ENCODE measurements around the gene PODN.

Gene PODN

DNA sequence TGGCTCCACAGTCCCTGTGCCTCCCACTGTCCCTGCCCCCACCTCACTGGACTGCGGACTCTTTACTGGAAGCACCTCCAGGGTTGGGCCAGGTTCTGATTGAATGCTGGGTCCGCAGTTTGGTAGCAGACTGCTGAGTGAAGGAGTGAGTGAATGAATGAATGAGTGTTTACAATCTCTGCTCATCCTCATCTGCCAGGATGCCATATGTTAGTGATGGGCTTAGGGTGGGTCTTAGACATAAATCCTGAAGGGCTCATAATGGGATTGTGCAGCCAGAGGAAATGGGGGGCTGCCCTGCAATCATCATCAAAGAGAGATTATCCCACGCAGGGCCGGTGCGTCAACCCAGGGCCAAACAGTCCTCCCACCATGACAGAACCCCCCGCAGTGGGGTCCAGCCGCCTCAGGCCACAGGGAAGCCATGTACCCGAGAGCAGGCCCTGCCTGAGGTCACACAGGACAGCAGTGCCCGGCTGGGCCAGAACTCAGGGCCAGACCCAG is 54.3 kb downstream of the PODN start:
- H3K36me3 ChIP-seq (replicated peaks; ENCODE audit: insufficient read depth, low read length): no peaks in the 10 kb centered on the region
- no peak overlapping the region for H3K9ac ChIP-seq (ENCODE audit: low read length)
- no peak overlapping the region for H3K4me3 ChIP-seq (ENCODE audit: low read length)
- TF ChIP-seq EZH2 (optimal IDR thresholded peaks at IDR 0.05; ENCODE audit: low read depth, low read length) (no peak), EZH2phosphoT487 (IDR thresholded peaks at IDR 0.05; ENCODE audit: low read length) (no peak)
- TF ChIP-seq, protein P1, sequence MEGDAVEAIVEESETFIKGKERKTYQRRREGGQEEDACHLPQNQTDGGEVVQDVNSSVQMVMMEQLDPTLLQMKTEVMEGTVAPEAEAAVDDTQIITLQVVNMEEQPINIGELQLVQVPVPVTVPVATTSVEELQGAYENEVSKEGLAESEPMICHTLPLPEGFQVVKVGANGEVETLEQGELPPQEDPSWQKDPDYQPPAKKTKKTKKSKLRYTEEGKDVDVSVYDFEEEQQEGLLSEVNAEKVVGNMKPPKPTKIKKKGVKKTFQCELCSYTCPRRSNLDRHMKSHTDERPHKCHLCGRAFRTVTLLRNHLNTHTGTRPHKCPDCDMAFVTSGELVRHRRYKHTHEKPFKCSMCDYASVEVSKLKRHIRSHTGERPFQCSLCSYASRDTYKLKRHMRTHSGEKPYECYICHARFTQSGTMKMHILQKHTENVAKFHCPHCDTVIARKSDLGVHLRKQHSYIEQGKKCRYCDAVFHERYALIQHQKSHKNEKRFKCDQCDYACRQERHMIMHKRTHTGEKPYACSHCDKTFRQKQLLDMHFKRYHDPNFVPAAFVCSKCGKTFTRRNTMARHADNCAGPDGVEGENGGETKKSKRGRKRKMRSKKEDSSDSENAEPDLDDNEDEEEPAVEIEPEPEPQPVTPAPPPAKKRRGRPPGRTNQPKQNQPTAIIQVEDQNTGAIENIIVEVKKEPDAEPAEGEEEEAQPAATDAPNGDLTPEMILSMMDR (IDR thresholded peaks at IDR 0.05; ENCODE audit: low read length): no peak
- no peaks in the 10 kb centered on the region for H4K20me1 ChIP-seq (ENCODE audit: insufficient read depth, low read length)
- no peaks in the 10 kb centered on the region for H3K79me2 ChIP-seq (ENCODE audit: low read length)
- no peaks in the 10 kb centered on the region for H3K4me1 ChIP-seq (ENCODE audit: low read length)
- H3K27ac ChIP-seq (ENCODE audit: low read length): no peak overlapping the region
- no peak for DNase-seq
- no peaks in the 10 kb centered on the region for H3K9me3 ChIP-seq (replicated peaks; ENCODE audit: insufficient read depth, low read length)
- H3K9me2 ChIP-seq (replicated peaks; ENCODE audit: insufficient read depth, low read length): no peaks in the 10 kb centered on the region
- H2AFZ ChIP-seq (ENCODE audit: low read length): no peak overlapping the region
- no peaks in the 10 kb centered on the region for H3F3A ChIP-seq (ENCODE audit: insufficient read depth, low read length)
- H3K4me2 ChIP-seq (ENCODE audit: low read depth, low read length): no peak overlapping the region
- no peaks in the 10 kb centered on the region for H3K27me3 ChIP-seq (replicated peaks; ENCODE audit: insufficient read depth, low read length)

DNA sequence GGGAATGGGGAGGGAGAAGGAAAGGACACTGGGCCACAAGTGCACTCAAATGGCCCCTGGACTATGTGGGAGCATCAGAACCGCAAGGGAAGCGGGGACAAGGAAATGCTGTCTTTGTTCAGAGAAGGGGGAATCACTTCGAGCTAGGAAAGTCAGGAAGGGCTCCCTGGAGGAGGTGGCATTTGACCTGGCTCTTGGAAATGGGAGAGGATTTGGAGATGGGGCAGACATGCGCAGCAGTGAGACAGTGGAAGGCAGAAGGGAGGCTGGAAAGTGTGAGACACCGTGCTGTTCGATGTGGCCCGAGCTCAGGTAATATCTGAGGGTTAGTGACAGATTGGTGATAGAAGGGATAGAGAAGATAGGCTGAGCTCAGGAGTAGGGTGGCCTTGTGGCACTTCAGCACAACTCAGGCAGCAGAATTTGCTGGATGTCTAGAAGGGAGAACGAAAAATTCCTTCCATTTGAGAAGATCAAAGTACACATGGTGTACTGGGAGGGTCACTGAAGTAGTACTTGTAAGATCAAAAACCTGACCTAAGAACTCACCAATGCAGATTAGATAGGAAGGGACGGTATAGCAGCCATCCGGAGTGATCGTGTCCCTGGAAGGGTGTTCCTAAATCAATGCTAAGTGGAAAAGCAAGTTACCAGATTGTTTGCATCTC is 55.1 kb downstream of the PODN start:
- no peaks in the 10 kb centered on the region for H3K79me2 ChIP-seq (ENCODE audit: low read length)
- H3K4me2 ChIP-seq (ENCODE audit: low read depth, low read length): no peak overlapping the region
- H3F3A ChIP-seq (ENCODE audit: insufficient read depth, low read length): no peaks in the 10 kb centered on the region

DNA sequence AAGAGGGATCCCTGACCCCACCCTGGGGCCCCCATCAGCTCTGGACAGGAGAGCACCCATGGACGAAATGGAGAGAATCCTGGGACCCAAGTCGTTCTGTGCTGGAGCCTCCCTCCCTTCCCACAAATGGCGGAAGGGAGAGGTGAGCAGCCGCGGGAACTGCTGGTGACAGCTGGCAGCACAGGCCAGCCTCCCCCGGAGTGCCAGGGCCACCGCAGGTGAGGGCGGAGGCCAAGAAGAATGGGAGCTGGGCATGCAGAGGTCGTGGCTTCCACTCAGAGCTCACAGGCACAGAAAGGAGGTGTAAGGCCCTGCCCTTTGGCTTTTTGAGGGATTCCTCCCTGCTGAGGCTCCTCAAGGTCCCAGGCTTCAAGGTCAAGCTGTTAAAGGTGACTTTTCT is 55.8 kb downstream of the PODN start:
- Histone ChIP-seq H3K4me2 (ENCODE audit: low read depth, low read length) (no peak overlapping the region), H3K9me2 (replicated peaks; ENCODE audit: insufficient read depth, low read length) (no peaks in the 10 kb centered on the region), H3K36me3 (replicated peaks; ENCODE audit: insufficient read depth, low read length) (no peaks in the 10 kb centered on the region), H3K4me1 (ENCODE audit: low read length) (no peaks in the 10 kb centered on the region), H4K20me1 (ENCODE audit: insufficient read depth, low read length) (no peaks in the 10 kb centered on the region), H3K79me2 (ENCODE audit: low read length) (no peaks in the 10 kb centered on the region), H3K4me3 (ENCODE audit: low read length) (no peak overlapping the region), H3K9ac (ENCODE audit: low read length) (no peak overlapping the region), H3K27ac (ENCODE audit: low read length) (no peak overlapping the region), H3K27me3 (replicated peaks; ENCODE audit: insufficient read depth, low read length) (no peaks in the 10 kb centered on the region), H3K9me3 (replicated peaks; ENCODE audit: insufficient read depth, low read length) (no peaks in the 10 kb centered on the region), H3F3A (ENCODE audit: insufficient read depth, low read length) (no peaks in the 10 kb centered on the region), H2AFZ (ENCODE audit: low read length) (no peak overlapping the region)
- no peak for TF ChIP-seq EZH2 (optimal IDR thresholded peaks at IDR 0.05; ENCODE audit: low read depth, low read length)
- no peak for TF ChIP-seq EZH2phosphoT487 (IDR thresholded peaks at IDR 0.05; ENCODE audit: low read length)
- TF ChIP-seq, protein P1 (IDR thresholded peaks at IDR 0.05; ENCODE audit: low read length): no peak
- no peak for DNase-seq

More for the DNA sequence above, 55.1 kb downstream of the PODN start:
- H3K36me3 ChIP-seq (replicated peaks; ENCODE audit: insufficient read depth, low read length): no peaks in the 10 kb centered on the region
- no peaks in the 10 kb centered on the region for H3K4me1 ChIP-seq (ENCODE audit: low read length)
- no peaks in the 10 kb centered on the region for H3K9me3 ChIP-seq (replicated peaks; ENCODE audit: insufficient read depth, low read length)
- no peak overlapping the region for H3K27ac ChIP-seq (ENCODE audit: low read length)
- no peak overlapping the region for H3K4me3 ChIP-seq (ENCODE audit: low read length)
- H3K9me2 ChIP-seq (replicated peaks; ENCODE audit: insufficient read depth, low read length): no peaks in the 10 kb centered on the region
- no peak overlapping the region for H2AFZ ChIP-seq (ENCODE audit: low read length)
- H4K20me1 ChIP-seq (ENCODE audit: insufficient read depth, low read length): no peaks in the 10 kb centered on the region
- no peak for DNase-seq
- TF ChIP-seq, protein P1 (IDR thresholded peaks at IDR 0.05; ENCODE audit: low read length): no peak
- TF ChIP-seq EZH2phosphoT487 (IDR thresholded peaks at IDR 0.05; ENCODE audit: low read length) (no peak), EZH2 (optimal IDR thresholded peaks at IDR 0.05; ENCODE audit: low read depth, low read length) (no peak)
- H3K27me3 ChIP-seq (replicated peaks; ENCODE audit: insufficient read depth, low read length): no peaks in the 10 kb centered on the region
- H3K9ac ChIP-seq (ENCODE audit: low read length): no peak overlapping the region
